Stimulated activated CD8-positive, alpha-beta memory T cell treated with anti-CD3 and anti-CD28 coated beads, Interleukin-12 subunit alpha, Interleukin-12 subunit beta, amount 100 ng/mL, for 24 hours (primary cell): Measurements from ENCODE around the gene DHX57.
"Not testable (repeated sequence)": the region's sequence is repeated elsewhere in the genome, so short reads cannot be mapped to it uniquely, and the experiment has no call there.

Source experiments
- DNase-seq: peaks from one replicate; pipeline ENCODE4 v3.0.0-alpha.2; 2020; ENCODE audit errors: extremely low read depth

DHX57 gene

GRCh38 chr2:38871432-38871831 is 4.3 kb downstream of the DHX57 start:
- no peak for DNase-seq

GRCh38 chr2:38866773-38867443 is 8.8 kb downstream of the DHX57 start:
- DNase-seq = no peak

- DNase-seq = no peak
Observed at GRCh38 chr2:38863061-38863695, 12.6 kb downstream of the DHX57 start.

GRCh38 chr2:38862476-38862875 is 13.3 kb downstream of the DHX57 start:
- DNase-seq = no peak

- DNase-seq = no peak
Observed at GRCh38 chr2:38856165-38856564, 19.6 kb downstream of the DHX57 start.

- no peak for DNase-seq
Observed at GRCh38 chr2:38850045-38850444, 25.7 kb downstream of the DHX57 start.

GRCh38 chr2:38836791-38837190 is 38.9 kb downstream of the DHX57 start:
- DNase-seq = no peak

- no peak for DNase-seq
Observed at GRCh38 chr2:38835990-38836389, 39.7 kb downstream of the DHX57 start.

- DNase-seq = no peak
Observed at GRCh38 chr2:38835015-38835601, 40.6 kb downstream of the DHX57 start.

GRCh38 chr2:38830526-38831159 is 45.1 kb downstream of the DHX57 start:
- DNase-seq = no peak

- no peak for DNase-seq
Observed at GRCh38 chr2:38829971-38830370, 45.8 kb downstream of the DHX57 start.

GRCh38 chr2:38828460-38828859 is 47.3 kb downstream of the DHX57 start:
- DNase-seq = no peak

- DNase-seq = not testable (repeated sequence)
Observed at GRCh38 chr2:38827539-38828145, 48.1 kb downstream of the DHX57 start.

GRCh38 chr2:38825956-38826355 is 49.8 kb downstream of the DHX57 start:
- DNase-seq = no peak

- no peak for DNase-seq
Observed at GRCh38 chr2:38824906-38825305, 50.8 kb downstream of the DHX57 start.

- no peak for DNase-seq
Observed at GRCh38 chr2:38823386-38823785, 52.3 kb downstream of the DHX57 start.

- no peak for DNase-seq
Observed at GRCh38 chr2:38818565-38818964, 57.2 kb downstream of the DHX57 start.

- no peak for DNase-seq
Observed at GRCh38 chr2:38815936-38816335, 59.8 kb downstream of the DHX57 start.

GRCh38 chr2:38810488-38810887 is 65.2 kb downstream of the DHX57 start:
- DNase-seq = no peak

GRCh38 chr2:38808677-38809076 is 67.1 kb downstream of the DHX57 start:
- DNase-seq = no peak

- no peak for DNase-seq
Observed at GRCh38 chr2:38806733-38807059, 69.0 kb downstream of the DHX57 start.

- DNase-seq = no peak
Observed at GRCh38 chr2:38806015-38806732, 69.6 kb downstream of the DHX57 start.
